H1 (cell line): ENCODE results near the gene SMTNL1. TPM values are rescaled to one million over a fixed set of nuclear protein-coding genes. Genes with fewer than 3 reads are reported as not detected.
A peak's percentile ranks its signal among the peaks of the same experiment; 100 is the strongest.

Experiments used
- CTCF ChIA-PET: fragments of 300-600 bp; sonication (Branson Sonifier 250); formaldehyde crosslinking; loops from one replicate; lab custom pipeline; 2021; ENCODE audit not compliant: partially characterized antibody; lab: Charles Lee
- POLR2A ChIA-PET: fragments of 300-600 bp; sonication (Branson Sonifier 250); formaldehyde crosslinking; loops from one replicate; lab custom pipeline; 2021; ENCODE audit warnings: inconsistent platforms; ENCODE audit not compliant: partially characterized antibody; lab: Charles Lee
- DNase-seq, 2 experiments: peaks; one replicate each; pipeline versions ENCODE4 v3.0.0 to v3.0.0-alpha.2; 2010 to 2022; ENCODE audit warnings: low spot score in 2 of 2, low read depth in 1 of 2, mixed read lengths in 1 of 2
- FAIRE-seq: peaks from 2 replicates; lab custom pipeline; 2011; peaks lifted over from hg19 to GRCh38; lab: Jason Lieb, UNC
- H2AFZ ChIP-seq: 2 replicates; pipeline ENCODE4 v1.8.1; 2012; ENCODE audit warnings: low read length, inconsistent platforms
- H2AK5ac ChIP-seq: 2 replicates; pipeline ENCODE4 v1.6.1; 2013; ENCODE audit warnings: low read depth, low read length
- H2BK120ac ChIP-seq: replicated peaks from 2 replicates; pipeline ENCODE3; 2013; ENCODE audit warnings: low read depth, low read length, inconsistent platforms
- H2BK12ac ChIP-seq: 2 replicates; pipeline ENCODE4 v1.6.1; 2013; ENCODE audit warnings: low read depth, low read length
- H2BK15ac ChIP-seq: 2 replicates; pipeline ENCODE4 v1.6.1; 2013; ENCODE audit warnings: low read length
- H2BK20ac ChIP-seq: 2 replicates; pipeline ENCODE4 v1.6.1; 2013; ENCODE audit warnings: low read length
- H2BK5ac ChIP-seq: 2 replicates; pipeline ENCODE4 v1.6.1; 2013; ENCODE audit warnings: low read depth, low read length
- H3K14ac ChIP-seq: 2 replicates; pipeline ENCODE4 v1.6.1; 2013; ENCODE audit warnings: inconsistent platforms; ENCODE audit not compliant: insufficient read length
- H3K18ac ChIP-seq: 2 replicates; pipeline ENCODE4 v1.6.1; 2013; ENCODE audit warnings: low read length; ENCODE audit errors: extremely low read depth
- H3K23ac ChIP-seq: 2 replicates; pipeline ENCODE4 v1.6.1; 2013; ENCODE audit warnings: inconsistent platforms; ENCODE audit not compliant: insufficient read length
- H3K23me2 ChIP-seq: 2 replicates; pipeline ENCODE4 v1.6.1; 2013; ENCODE audit warnings: low read depth, low read length
- H3K27ac ChIP-seq: 2 replicates; pipeline ENCODE4 v1.6.1; 2011; ENCODE audit warnings: low read depth, low read length, inconsistent platforms
- H3K27me3 ChIP-seq, 4 experiments: replicated peaks in 1 of 4; 1 replicate in 1 of 4; 2 replicates in 3 of 4; pipeline versions ENCODE4 v1.6.1 to v1.8.1; 2011 to 2013; ENCODE audit warnings: low read length in 3 of 4, mild to moderate bottlenecking in 3 of 4, inconsistent platforms in 2 of 4, mixed read lengths in 2 of 4, moderate library complexity in 1 of 4; ENCODE audit not compliant: control insufficient read depth in 3 of 4, insufficient read depth in 3 of 4; ENCODE audit errors: extremely low read depth in 1 of 4
- H3K36me3 ChIP-seq, 4 experiments: 2 replicates each; pipeline versions ENCODE4 v1.6.1 to v1.8.1; 2011 to 2013; ENCODE audit warnings: mild to moderate bottlenecking in 4 of 4, low read length in 3 of 4, moderate library complexity in 2 of 4, control low read depth in 1 of 4, inconsistent platforms in 1 of 4; ENCODE audit not compliant: insufficient read depth in 4 of 4, control insufficient read depth in 2 of 4
- H3K4ac ChIP-seq: replicated peaks from 2 replicates; pipeline ENCODE3; 2013; ENCODE audit warnings: low read length, low read depth, mixed read lengths, inconsistent platforms; ENCODE audit not compliant: insufficient read length
- H3K4me1 ChIP-seq, 4 experiments: replicated peaks in 1 of 4; 1 replicate in 1 of 4; 2 replicates in 3 of 4; pipeline versions ENCODE4 v1.6.1 to v1.8.1; 2011 to 2013; ENCODE audit warnings: low read length in 3 of 4, inconsistent platforms in 2 of 4, mixed read lengths in 1 of 4; ENCODE audit not compliant: insufficient read depth in 4 of 4, control insufficient read depth in 3 of 4
- H3K4me2 ChIP-seq, 2 experiments: 2 replicates each; pipeline versions ENCODE4 v1.6.1 to v1.8.1; 2011 to 2013; ENCODE audit warnings: low read depth in 2 of 2, low read length in 2 of 2, control low read depth in 1 of 2, inconsistent platforms in 1 of 2, mild to moderate bottlenecking in 1 of 2; ENCODE audit not compliant: insufficient read depth in 1 of 2
- H3K4me3 ChIP-seq, 4 experiments: fragments of 200-600, 300-600 bp in 1 of 4; sonication (generic), shearing (Covaris generic), sonication (Bioruptor Twin) in 1 of 4; 2 replicates each; pipeline versions ENCODE4 v1.5.1 to v1.8.1; 2011 to 2016; ENCODE audit warnings: low read length in 4 of 4, low read depth in 3 of 4, control low read depth in 2 of 4, inconsistent platforms in 2 of 4, mild to moderate bottlenecking in 2 of 4, mixed read lengths in 1 of 4, moderate library complexity in 1 of 4; ENCODE audit not compliant: insufficient read depth in 2 of 4; ENCODE audit errors: extremely low read depth in 1 of 4
- H3K56ac ChIP-seq: replicated peaks from 2 replicates; pipeline ENCODE3; 2013; ENCODE audit warnings: low read depth, mild to moderate bottlenecking, mixed read lengths, low read length, inconsistent platforms; ENCODE audit not compliant: insufficient read length
- H3K79me1 ChIP-seq: 2 replicates; pipeline ENCODE4 v1.6.1; 2013; ENCODE audit warnings: low read depth, low read length, control low read depth
- H3K79me2 ChIP-seq, 2 experiments: 2 replicates each; pipeline versions ENCODE4 v1.6.1 to v1.8.1; 2012 to 2013; ENCODE audit warnings: low read length in 2 of 2, mild to moderate bottlenecking in 2 of 2, inconsistent platforms in 1 of 2; ENCODE audit not compliant: insufficient read depth in 2 of 2, control insufficient read depth in 1 of 2
- H3K9ac ChIP-seq, 4 experiments: replicated peaks in 1 of 4; 1 replicate in 1 of 4; 2 replicates in 3 of 4; pipeline versions ENCODE4 v1.6.1 to v1.8.1; 2011 to 2013; ENCODE audit warnings: low read depth in 3 of 4, low read length in 3 of 4, control low read depth in 2 of 4, mild to moderate bottlenecking in 2 of 4, moderate library complexity in 2 of 4, inconsistent platforms in 1 of 4; ENCODE audit errors: extremely low read depth in 1 of 4
- H3K9me3 ChIP-seq, 2 experiments: 2 replicates each; pipeline versions ENCODE4 v1.6.1 to v1.8.1; 2012 to 2013; ENCODE audit warnings: mild to moderate bottlenecking in 2 of 2, moderate library complexity in 2 of 2, control low read depth in 1 of 2, inconsistent platforms in 1 of 2, low read depth in 1 of 2, low read length in 1 of 2, mixed read lengths in 1 of 2; ENCODE audit not compliant: insufficient read depth in 2 of 2
- H4K20me1 ChIP-seq, 2 experiments: replicated peaks in 1 of 2; 2 replicates each; pipeline versions ENCODE3 to v1.8.1; 2011 to 2013; ENCODE audit warnings: inconsistent platforms in 2 of 2, low read length in 2 of 2, mild to moderate bottlenecking in 1 of 2; ENCODE audit not compliant: insufficient read depth in 2 of 2, control insufficient read depth in 1 of 2
- H4K5ac ChIP-seq: 2 replicates; pipeline ENCODE4 v1.6.1; 2013; ENCODE audit warnings: low read length, low read depth, mixed read lengths, inconsistent platforms; ENCODE audit not compliant: insufficient read length
- H4K8ac ChIP-seq: 2 replicates; pipeline ENCODE4 v1.8.0; 2013; ENCODE audit warnings: mild to moderate bottlenecking, moderate library complexity, low read length, inconsistent platforms; ENCODE audit not compliant: insufficient read depth; ENCODE audit errors: extremely low read depth
- H4K91ac ChIP-seq: replicated peaks from 2 replicates; pipeline ENCODE3; 2013; ENCODE audit warnings: low read length, mixed read lengths, inconsistent platforms; ENCODE audit not compliant: insufficient read length
- CHD1 ChIP-seq: IDR thresholded peaks from 2 replicates; pipeline ENCODE4 v1.6.1; 2012; ENCODE audit warnings: low read depth, low read length, improper control_type of control experiment
- JUND ChIP-seq: IDR thresholded peaks from 2 replicates; pipeline ENCODE4 v1.6.1; 2011; ENCODE audit warnings: mild to moderate bottlenecking, improper control_type of control experiment, low read length
- SIN3A ChIP-seq, 2 experiments: IDR thresholded peaks in 1 of 2; conservative IDR thresholded peaks in 1 of 2; 2 replicates each; pipeline ENCODE4 v1.6.1; 2011 to 2012; ENCODE audit warnings: low read length in 2 of 2, improper control_type of control experiment in 1 of 2, low read depth in 1 of 2, mild to moderate bottlenecking in 1 of 2
- TBP ChIP-seq: IDR thresholded peaks from 2 replicates; pipeline ENCODE4 v1.6.1; 2011; ENCODE audit warnings: low read depth, low read length, improper control_type of control experiment
- YY1 ChIP-seq: IDR thresholded peaks from 2 replicates; pipeline ENCODE4 v1.6.1; 2011; ENCODE audit warnings: low read depth, mild to moderate bottlenecking, low read length
- WGBS, 2 experiments: shearing (Covaris generic) in 1 of 2; methylation state at CpG; one replicate each; pipeline versions ENCODE4 v1.1.6 to v1.1.7; 2013 to 2015; ENCODE audit warnings: low lambda C conversion rate in 2 of 2, mixed read lengths in 2 of 2, inconsistent platforms in 1 of 2, low coverage in 1 of 2, missing lambda C conversion rate in 1 of 2; ENCODE audit not compliant: insufficient replicate concordance in 2 of 2, insufficient coverage in 1 of 2, insufficient read length in 1 of 2; ENCODE audit errors: extremely low coverage in 1 of 2, missing lambda C conversion rate in 1 of 2; 5-methylcytosine and 5-hydroxymethylcytosine counted together
- polyA plus RNA-seq, 7 experiments: library from polyadenylated mRNA; depleted of rRNA in 3 of 7; stranded (reverse) in 5 of 7; unstranded in 2 of 7; fragments of >200 nt in 5 of 7; fragments of 200-250 nt in 2 of 7; gene quantifications; 1 replicate in 5 of 7; 2 replicates in 1 of 7; 4 replicates in 1 of 7; pipeline versions ENCODE4 v1.2.1 to v1.2.3, GENCODE V29; 2011 to 2013; ENCODE audit warnings: missing spikeins in 2 of 7, mixed read lengths in 2 of 7
- total RNA-seq: library from RNA; stranded (reverse); fragmentation: NEBNext Ultra II Directional; extraction: Animal tissue kit (Norgen Biotek cat#: 25700); gene quantifications from 2 replicates; pipeline ENCODE4 v1.2.1, GENCODE V29; 2021

Gene SMTNL1
- total and polyA plus RNA-seq, 2 of the 8 experiments (the other 6 are each of a cell fraction or from before 2014, with no cell fraction given) = 0.18 TPM; not detected in 1

- H3K36me3 ChIP-seq = no peaks in the 10 kb centered on the region; a peak in 1 of 8 replicates
- no peak overlapping the region for H3K56ac ChIP-seq
- H4K5ac ChIP-seq = no peak overlapping the region
- H2BK5ac ChIP-seq = no peak overlapping the region
- no peak for FAIRE-seq
- H3K27me3 ChIP-seq = no peaks in the 10 kb centered on the region
- DNase-seq = no peak
- H3K4me1 ChIP-seq = peaks cover 7 to 18% (median 14%) of the 10 kb centered on the region in 4 experiments
- no peak overlapping the region for H3K9ac ChIP-seq
- H2AK5ac ChIP-seq = no peak overlapping the region
- no peak overlapping the region for H2AFZ ChIP-seq
- no peak overlapping the region for H2BK120ac ChIP-seq
- WGBS, 2 experiments = 86% methylated on average over 1 of the region's 3 CpGs; no CpG with 5 or more reads in 1 of the 2 experiments
- no peak overlapping the region for H3K4me3 ChIP-seq
- ChIA-PET POLR2A (interaction anchor here (0.7 to 4.3 kb wide), 8 partner anchors 9 to 139 kb away, joined by 3 to 66 read pairs (median 4); partner anchors contain the start of genes SLC43A1 and UBE2L6), CTCF (interaction anchor here (0.7 to 33.7 kb wide), 14 partner anchors 8 to 273 kb away, joined by 3 to 1146 read pairs (median 5); partner anchors contain the start of genes PRG3, RTN4RL2, SLC43A1 and SMTNL1)
- H3K27ac ChIP-seq = no peak overlapping the region; the same call in 1 of the 2 replicates
- H2BK20ac ChIP-seq = no peak overlapping the region
- no peak overlapping the region for H4K8ac ChIP-seq
- no peak overlapping the region for H3K4me2 ChIP-seq
- H3K4ac ChIP-seq = no peak overlapping the region
- H3K23me2 ChIP-seq = peaks cover 2% of the 10 kb centered on the region; the same call in 1 of the 2 replicates
- H3K23ac ChIP-seq = no peak overlapping the region
- H4K20me1 ChIP-seq = peaks cover 0 to 2% of the 10 kb centered on the region in 2 experiments
- no peak overlapping the region for H3K18ac ChIP-seq
- peaks cover 2% of the 10 kb centered on the region; the same call in 1 of the 2 replicates for H3K79me1 ChIP-seq
- H4K91ac ChIP-seq = no peak overlapping the region
- TF ChIP-seq TBP = no peak
- no peak for TF ChIP-seq SIN3A (conservative IDR thresholded peaks at IDR 0.05 in 1 of 2, IDR thresholded peaks at IDR 0.05 in 1 of 2; ENCODE audit: low read depth in 1 of 2, low read length in 2 of 2)
- TF ChIP-seq CHD1 = no peak
- no peak for TF ChIP-seq JUND
- TF ChIP-seq YY1 = no peak
- H3K14ac ChIP-seq = no peak overlapping the region
- 0 out of 2 replicates have a peak overlapping the region, but pooled peaks have one; percentile 53 for H2BK15ac ChIP-seq
- H2BK12ac ChIP-seq = no peak overlapping the region
- H3K9me3 ChIP-seq = no peaks in the 10 kb centered on the region
- H3K79me2 ChIP-seq = peaks cover 0 to 9% of the 10 kb centered on the region in 2 experiments; a peak in 2 of 4 replicates
Measured at GRCh38 chr11:57502376-57502775, 35.0 kb upstream of the SMTNL1 start.
